Measurements from ENCODE around the gene COL4A2.

COL4A2 gene

DNA sequence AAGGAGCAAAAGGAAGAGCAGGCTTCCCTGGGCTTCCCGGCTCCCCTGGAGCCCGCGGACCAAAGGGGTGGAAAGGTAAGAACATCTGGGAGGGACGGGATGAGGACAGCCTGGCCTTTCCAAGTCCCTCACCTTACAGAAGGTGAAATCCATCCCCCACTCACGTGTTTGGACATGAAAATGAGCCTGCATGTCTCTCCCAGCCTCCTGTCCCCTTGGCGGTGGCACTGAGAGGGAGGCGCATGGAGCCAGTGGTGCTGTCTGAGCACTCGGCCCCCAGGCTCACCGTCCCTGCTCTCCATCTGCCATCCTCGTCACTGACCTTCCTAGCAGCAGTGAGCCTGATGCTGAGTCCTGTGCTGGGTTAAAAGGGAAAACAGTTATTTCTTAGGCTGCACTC is 150.3 kb downstream of the COL4A2 start:
- Histone ChIP-seq H3K27ac (ENCODE audit: low read length) (no peak overlapping the region), H3K9me3 (ENCODE audit: control insufficient read depth in 1 of 2, low read length in 2 of 2) (no peaks in the 10 kb centered on the region), H3K27me3 (ENCODE audit: low read depth, low read length) (no peaks in the 10 kb centered on the region), H3K36me3 (ENCODE audit: control insufficient read depth in 1 of 2, insufficient read depth in 2 of 2, low read length in 2 of 2) (peaks cover 24 to 53% of the 10 kb centered on the region in 2 donors), H3K4me3 (ENCODE audit: low read depth in 1 of 2, low read length in 2 of 2) (no peak overlapping the region), H3K4me1 (ENCODE audit: control insufficient read depth in 1 of 2, insufficient read depth in 2 of 2, low read length in 2 of 2) (peaks cover 0 to 5% of the 10 kb centered on the region in 2 donors)

DNA sequence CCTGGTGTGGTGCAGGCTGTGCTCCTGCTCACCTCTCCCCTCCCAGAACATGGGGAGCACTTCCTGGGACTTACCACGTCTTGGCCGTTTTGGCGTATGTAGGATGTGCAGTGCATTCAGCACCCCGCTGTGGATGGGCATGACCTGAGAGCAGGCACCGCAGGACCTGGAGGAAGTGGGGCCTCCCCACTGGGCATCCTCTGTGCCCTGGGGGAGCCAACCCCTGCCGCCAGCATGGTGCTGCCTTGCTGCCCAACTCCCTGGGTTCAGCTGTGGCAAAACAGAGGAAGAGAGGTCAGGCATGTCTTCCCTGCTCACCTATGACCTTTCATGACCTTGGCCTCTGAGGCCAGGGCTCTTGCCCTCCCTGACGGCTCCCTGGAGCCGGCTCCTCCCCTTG is 150.9 kb downstream of the COL4A2 start:
- H3K36me3 ChIP-seq (ENCODE audit: control insufficient read depth in 1 of 2, insufficient read depth in 2 of 2, low read length in 2 of 2): peaks cover 26 to 56% of the 10 kb centered on the region in 2 donors
- H3K4me3 ChIP-seq (ENCODE audit: low read depth in 1 of 2, low read length in 2 of 2): no peak overlapping the region
- H3K9me3 ChIP-seq (ENCODE audit: control insufficient read depth in 1 of 2, low read length in 2 of 2): no peaks in the 10 kb centered on the region
- H3K27ac ChIP-seq (ENCODE audit: low read length): no peak overlapping the region
- H3K4me1 ChIP-seq (ENCODE audit: control insufficient read depth in 1 of 2, insufficient read depth in 2 of 2, low read length in 2 of 2): peaks cover 0 to 5% of the 10 kb centered on the region in 2 donors
- no peaks in the 10 kb centered on the region for H3K27me3 ChIP-seq (ENCODE audit: low read depth, low read length)

DNA sequence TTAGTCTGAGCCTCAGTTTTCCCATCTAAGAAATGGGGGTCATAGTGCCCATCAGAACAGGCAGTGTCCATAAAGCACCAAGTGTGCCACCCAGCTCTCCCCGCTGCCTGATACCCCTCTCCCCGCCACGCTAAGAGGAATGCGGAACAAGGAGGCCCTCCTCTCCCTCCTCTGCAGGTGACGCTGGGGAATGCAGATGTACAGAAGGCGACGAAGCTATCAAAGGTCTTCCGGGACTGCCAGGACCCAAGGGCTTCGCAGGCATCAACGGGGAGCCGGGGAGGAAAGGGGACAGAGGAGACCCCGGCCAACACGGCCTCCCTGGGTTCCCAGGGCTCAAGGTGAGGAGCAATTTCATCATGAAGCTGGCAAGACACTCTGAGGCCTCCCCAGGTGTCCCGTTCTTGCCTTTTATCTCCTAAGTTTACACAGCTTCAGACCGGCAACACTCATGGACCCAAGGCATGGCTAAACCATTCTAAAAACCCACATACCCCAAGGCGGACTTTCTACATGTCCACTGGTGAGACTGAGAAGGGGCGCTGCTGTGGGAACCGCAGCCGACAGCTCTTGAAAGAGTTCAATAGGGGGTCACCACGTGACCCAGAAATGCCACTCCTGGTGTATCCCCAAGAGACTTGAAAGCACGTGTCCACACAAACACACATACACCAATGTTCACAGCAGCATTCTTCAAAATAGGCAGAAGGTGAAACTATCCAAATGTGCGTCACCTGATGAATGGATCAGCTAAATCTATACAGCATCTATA is 151.7 kb downstream of the COL4A2 start:
- Histone ChIP-seq H3K4me1 (ENCODE audit: control insufficient read depth in 1 of 2, insufficient read depth in 2 of 2, low read length in 2 of 2) (peaks cover 0 to 5% of the 10 kb centered on the region in 2 donors), H3K9me3 (ENCODE audit: control insufficient read depth in 1 of 2, low read length in 2 of 2) (no peaks in the 10 kb centered on the region), H3K36me3 (ENCODE audit: control insufficient read depth in 1 of 2, insufficient read depth in 2 of 2, low read length in 2 of 2) (peaks cover 27 to 56% of the 10 kb centered on the region in 2 donors), H3K27me3 (ENCODE audit: low read depth, low read length) (no peaks in the 10 kb centered on the region), H3K4me3 (ENCODE audit: low read depth in 1 of 2, low read length in 2 of 2) (no peak overlapping the region), H3K27ac (ENCODE audit: low read length) (no peak overlapping the region)

DNA sequence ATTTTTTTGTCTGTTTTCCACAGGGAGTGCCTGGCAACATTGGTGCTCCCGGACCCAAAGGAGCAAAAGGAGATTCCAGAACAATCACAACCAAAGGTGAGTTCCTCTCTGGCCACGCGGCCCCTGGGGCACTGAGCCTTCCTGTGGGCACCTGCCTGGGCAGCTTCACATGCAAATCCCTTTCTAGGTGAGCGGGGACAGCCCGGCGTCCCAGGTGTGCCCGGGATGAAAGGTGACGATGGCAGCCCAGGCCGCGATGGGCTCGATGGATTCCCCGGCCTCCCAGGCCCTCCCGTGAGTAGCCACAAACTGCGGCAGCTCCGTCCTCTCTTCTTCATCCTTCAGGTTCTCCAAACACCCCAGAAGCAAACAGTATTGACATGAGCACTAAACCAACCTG is 155.0 kb downstream of the COL4A2 start:
- H3K4me3 ChIP-seq (ENCODE audit: low read depth in 1 of 2, low read length in 2 of 2): no peak overlapping the region
- peaks cover 0 to 5% of the 10 kb centered on the region in 2 donors for H3K4me1 ChIP-seq (ENCODE audit: control insufficient read depth in 1 of 2, insufficient read depth in 2 of 2, low read length in 2 of 2)
- no peaks in the 10 kb centered on the region for H3K9me3 ChIP-seq (ENCODE audit: control insufficient read depth in 1 of 2, low read length in 2 of 2)
- no peaks in the 10 kb centered on the region for H3K27me3 ChIP-seq (ENCODE audit: low read depth, low read length)
- H3K36me3 ChIP-seq (ENCODE audit: control insufficient read depth in 1 of 2, insufficient read depth in 2 of 2, low read length in 2 of 2): peaks cover 22 to 67% of the 10 kb centered on the region in 2 donors
- H3K27ac ChIP-seq (ENCODE audit: low read length): no peak overlapping the region

DNA sequence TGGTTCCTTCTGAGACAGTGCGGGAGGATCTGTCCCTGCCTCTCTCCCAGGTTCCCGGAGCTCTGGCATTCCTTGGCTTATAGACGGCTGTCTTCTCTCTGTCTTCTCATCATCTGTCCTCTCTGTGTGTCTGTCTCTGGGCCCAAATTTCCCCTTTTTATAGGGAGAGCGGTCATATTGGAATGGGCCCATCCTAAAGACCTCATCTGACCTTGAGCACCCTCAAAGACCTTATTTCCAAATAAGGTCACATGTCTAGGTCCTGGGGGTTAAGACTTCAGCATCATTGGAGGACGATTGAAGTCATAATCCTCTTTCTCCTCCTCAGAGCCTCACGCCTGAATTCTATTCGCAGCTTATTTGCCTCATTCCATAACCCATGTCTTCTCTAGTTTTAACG is 156.1 kb downstream of the COL4A2 start:
- no peaks in the 10 kb centered on the region for H3K27me3 ChIP-seq (ENCODE audit: low read depth, low read length)
- H3K9me3 ChIP-seq (ENCODE audit: control insufficient read depth in 1 of 2, low read length in 2 of 2): no peaks in the 10 kb centered on the region
- no peak overlapping the region for H3K4me3 ChIP-seq (ENCODE audit: low read depth in 1 of 2, low read length in 2 of 2)
- no peak overlapping the region for H3K27ac ChIP-seq (ENCODE audit: low read length)
- peaks cover 16 to 67% of the 10 kb centered on the region in 2 donors for H3K36me3 ChIP-seq (ENCODE audit: control insufficient read depth in 1 of 2, insufficient read depth in 2 of 2, low read length in 2 of 2)
- H3K4me1 ChIP-seq (ENCODE audit: control insufficient read depth in 1 of 2, insufficient read depth in 2 of 2, low read length in 2 of 2): peaks cover 0 to 5% of the 10 kb centered on the region in 2 donors

DNA sequence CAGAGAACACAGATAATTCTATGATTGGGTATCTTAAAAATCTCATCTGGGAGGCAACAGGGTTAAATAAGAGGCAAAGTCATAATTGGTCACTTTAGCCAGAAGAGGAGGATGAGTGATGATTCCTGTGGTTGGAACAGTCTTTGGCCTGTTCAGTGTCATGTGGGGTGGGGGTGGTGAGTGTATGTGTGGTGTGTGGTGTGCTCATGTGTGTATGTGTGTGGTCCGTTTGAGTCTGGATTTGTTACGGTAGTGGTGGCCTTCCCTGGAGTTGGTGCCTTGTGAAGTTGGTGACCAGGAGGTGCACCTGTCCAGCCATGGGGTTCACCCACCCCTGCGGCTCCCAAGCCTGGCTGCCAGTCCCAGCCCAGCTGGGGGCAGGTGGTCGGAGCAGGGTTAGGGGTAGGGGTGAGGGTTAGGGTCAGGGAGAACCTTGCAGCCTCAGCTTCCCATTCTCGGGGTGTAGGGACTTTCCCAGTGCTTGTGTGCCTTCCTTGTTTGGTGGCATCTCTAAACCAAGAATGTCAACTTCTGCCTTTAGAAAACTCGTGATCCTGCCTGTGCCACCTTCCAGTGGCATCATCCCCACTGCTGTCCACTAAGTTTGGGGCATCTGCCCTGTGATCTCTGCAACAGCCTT is 156.9 kb downstream of the COL4A2 start:
- no peaks in the 10 kb centered on the region for H3K27me3 ChIP-seq (ENCODE audit: low read depth, low read length)
- peaks cover 0 to 5% of the 10 kb centered on the region in 2 donors for H3K4me1 ChIP-seq (ENCODE audit: control insufficient read depth in 1 of 2, insufficient read depth in 2 of 2, low read length in 2 of 2)
- no peaks in the 10 kb centered on the region for H3K9me3 ChIP-seq (ENCODE audit: control insufficient read depth in 1 of 2, low read length in 2 of 2)
- no peak overlapping the region for H3K4me3 ChIP-seq (ENCODE audit: low read depth in 1 of 2, low read length in 2 of 2)
- H3K27ac ChIP-seq (ENCODE audit: low read length): no peak overlapping the region
- H3K36me3 ChIP-seq (ENCODE audit: control insufficient read depth in 1 of 2, insufficient read depth in 2 of 2, low read length in 2 of 2): peaks cover 14 to 66% of the 10 kb centered on the region in 2 donors

DNA sequence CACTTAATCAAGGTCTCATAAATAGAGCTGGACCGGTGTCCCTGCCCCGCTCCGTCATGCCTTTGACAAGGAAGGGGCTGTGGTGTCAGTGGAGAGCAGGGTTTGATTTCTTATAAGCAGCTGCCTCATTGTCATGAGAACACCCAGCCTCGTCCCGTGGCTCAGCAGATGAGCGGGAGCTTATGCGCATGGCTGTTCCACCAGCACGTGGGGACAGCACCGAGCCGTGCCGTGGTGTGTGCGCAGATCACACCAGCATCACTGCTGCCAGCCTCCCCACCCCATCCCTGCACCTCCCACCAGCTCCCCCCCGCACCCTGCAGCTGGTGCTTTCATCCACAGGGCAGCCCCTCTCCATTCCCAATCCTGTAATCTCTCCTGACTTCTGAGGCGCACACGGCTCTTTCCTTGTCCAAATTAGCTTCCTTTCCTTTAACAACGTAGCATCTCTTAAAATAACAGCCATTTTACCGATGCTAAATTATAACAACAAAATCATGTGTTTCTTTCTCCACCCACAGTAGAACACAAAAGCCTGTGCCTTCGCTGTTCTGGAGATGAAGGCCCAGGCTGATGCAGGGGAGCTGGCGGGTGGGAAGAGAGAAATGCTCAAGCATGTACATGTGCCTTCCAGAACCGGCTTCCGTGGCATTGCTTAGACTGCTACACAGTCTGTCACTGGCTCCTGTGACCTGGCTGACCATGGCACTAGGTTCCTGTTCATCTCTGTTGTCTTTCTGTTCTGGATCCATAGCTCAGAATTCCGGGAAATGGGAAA is 157.7 kb downstream of the COL4A2 start:
- Histone ChIP-seq H3K9me3 (ENCODE audit: control insufficient read depth in 1 of 2, low read length in 2 of 2) (no peaks in the 10 kb centered on the region), H3K27ac (ENCODE audit: low read length) (no peak overlapping the region), H3K27me3 (ENCODE audit: low read depth, low read length) (no peaks in the 10 kb centered on the region), H3K4me1 (ENCODE audit: control insufficient read depth in 1 of 2, insufficient read depth in 2 of 2, low read length in 2 of 2) (peaks cover 0 to 5% of the 10 kb centered on the region in 2 donors), H3K36me3 (ENCODE audit: control insufficient read depth in 1 of 2, insufficient read depth in 2 of 2, low read length in 2 of 2) (peaks cover 20 to 68% of the 10 kb centered on the region in 2 donors), H3K4me3 (ENCODE audit: low read depth in 1 of 2, low read length in 2 of 2) (no peak overlapping the region)

DNA sequence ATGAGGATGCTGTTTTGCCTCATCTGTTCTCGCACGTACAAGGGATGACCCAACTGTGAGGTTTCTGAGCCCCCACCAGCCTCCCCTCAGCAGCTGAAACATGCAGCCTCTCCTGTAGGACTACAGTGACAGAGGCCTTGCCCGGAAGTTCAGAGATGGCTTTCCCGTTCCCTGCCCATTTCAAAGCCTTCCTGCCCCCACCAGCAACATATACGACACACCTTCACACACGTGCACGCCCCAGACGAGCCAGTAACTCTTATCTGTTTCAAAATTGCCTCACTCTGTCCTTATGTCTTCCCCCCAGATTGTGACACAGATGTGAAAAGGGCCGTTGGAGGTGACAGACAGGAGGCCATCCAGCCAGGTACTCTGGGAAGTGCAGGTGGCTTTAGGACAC is 158.6 kb downstream of the COL4A2 start:
- H3K4me1 ChIP-seq (ENCODE audit: control insufficient read depth in 1 of 2, insufficient read depth in 2 of 2, low read length in 2 of 2): peaks cover 0 to 5% of the 10 kb centered on the region in 2 donors
- H3K36me3 ChIP-seq (ENCODE audit: control insufficient read depth in 1 of 2, insufficient read depth in 2 of 2, low read length in 2 of 2): peaks cover 28 to 74% of the 10 kb centered on the region in 2 donors
- H3K4me3 ChIP-seq (ENCODE audit: low read depth in 1 of 2, low read length in 2 of 2): no peak overlapping the region
- no peaks in the 10 kb centered on the region for H3K9me3 ChIP-seq (ENCODE audit: control insufficient read depth in 1 of 2, low read length in 2 of 2)
- H3K27ac ChIP-seq (ENCODE audit: low read length): no peak overlapping the region
- no peaks in the 10 kb centered on the region for H3K27me3 ChIP-seq (ENCODE audit: low read depth, low read length)

DNA sequence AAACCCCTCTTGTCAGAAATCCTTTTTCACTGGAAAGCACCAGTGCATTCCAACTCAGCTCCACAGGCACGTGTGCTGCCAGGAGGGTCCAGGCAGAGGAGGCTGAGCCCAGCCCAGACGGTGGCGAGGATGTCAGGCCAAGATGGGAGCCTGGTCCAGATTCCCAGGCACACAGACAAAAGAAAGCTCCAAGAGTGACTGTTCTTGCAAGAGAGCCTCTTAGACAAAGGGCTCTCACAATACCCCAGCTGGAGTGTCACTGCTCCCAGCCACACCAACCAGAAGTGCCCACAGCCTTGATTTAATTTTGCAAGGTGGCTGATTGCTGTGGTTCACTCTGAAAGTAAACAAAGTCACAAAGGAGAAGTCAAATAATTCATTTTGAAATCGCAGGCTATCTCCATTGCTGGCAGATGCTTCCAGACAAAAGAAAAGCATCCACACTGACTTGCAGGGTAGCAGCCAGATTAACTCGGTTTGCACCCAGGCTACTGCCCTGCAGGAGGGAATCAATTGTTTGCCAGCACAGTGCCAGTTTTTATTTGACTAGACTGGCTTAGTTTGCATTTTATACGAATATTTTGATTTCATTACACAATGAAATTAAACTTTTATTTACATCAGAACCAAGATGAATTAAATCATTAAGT is 159.3 kb downstream of the COL4A2 start:
- no peak overlapping the region for H3K4me3 ChIP-seq (ENCODE audit: low read depth in 1 of 2, low read length in 2 of 2)
- no peak overlapping the region for H3K27ac ChIP-seq (ENCODE audit: low read length)
- no peaks in the 10 kb centered on the region for H3K27me3 ChIP-seq (ENCODE audit: low read depth, low read length)
- peaks cover 0 to 10% of the 10 kb centered on the region in 2 donors for H3K4me1 ChIP-seq (ENCODE audit: control insufficient read depth in 1 of 2, insufficient read depth in 2 of 2, low read length in 2 of 2)
- peaks cover 31 to 77% of the 10 kb centered on the region in 2 donors for H3K36me3 ChIP-seq (ENCODE audit: control insufficient read depth in 1 of 2, insufficient read depth in 2 of 2, low read length in 2 of 2)
- H3K9me3 ChIP-seq (ENCODE audit: control insufficient read depth in 1 of 2, low read length in 2 of 2): no peaks in the 10 kb centered on the region

DNA sequence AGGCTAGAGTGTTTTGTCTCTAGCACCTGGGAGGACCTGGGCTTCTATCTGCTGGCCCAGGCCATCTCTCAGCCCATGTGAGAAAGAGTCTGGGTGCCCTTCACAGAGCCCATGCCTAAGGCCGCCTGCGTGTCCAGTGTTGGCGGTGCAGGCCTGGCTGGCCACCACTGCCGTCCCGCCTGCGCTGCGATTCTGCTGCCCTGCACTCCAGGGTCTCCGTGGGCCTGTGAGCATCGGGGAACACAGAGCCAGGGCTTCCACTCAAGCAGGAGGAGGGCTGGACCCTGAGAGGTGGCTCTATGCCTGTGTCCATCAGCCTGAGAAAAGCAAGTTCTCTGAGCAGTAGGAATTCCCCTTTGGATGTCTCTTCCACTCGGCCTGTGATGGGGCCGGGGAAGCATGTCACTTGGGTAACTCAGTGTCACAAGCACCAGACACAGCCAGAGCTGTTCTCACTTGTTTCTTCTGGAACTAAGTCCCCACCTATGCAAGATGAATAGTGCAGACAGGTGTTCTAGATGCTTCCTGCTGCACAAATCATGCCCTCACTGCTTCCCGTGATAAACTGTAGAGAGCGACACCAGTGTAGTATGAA is 160.5 kb downstream of the COL4A2 start:
- Histone ChIP-seq H3K4me1 (ENCODE audit: control insufficient read depth in 1 of 2, insufficient read depth in 2 of 2, low read length in 2 of 2) (peaks cover 0 to 14% of the 10 kb centered on the region in 2 donors), H3K36me3 (ENCODE audit: control insufficient read depth in 1 of 2, insufficient read depth in 2 of 2, low read length in 2 of 2) (peaks cover 27 to 74% of the 10 kb centered on the region in 2 donors), H3K9me3 (ENCODE audit: control insufficient read depth in 1 of 2, low read length in 2 of 2) (no peaks in the 10 kb centered on the region), H3K27ac (ENCODE audit: low read length) (no peak overlapping the region), H3K4me3 (ENCODE audit: low read depth in 1 of 2, low read length in 2 of 2) (no peak overlapping the region), H3K27me3 (ENCODE audit: low read depth, low read length) (no peaks in the 10 kb centered on the region)
